Activated CD8-positive, alpha-beta memory T cell treated with anti-CD3 and anti-CD28 coated beads, Interleukin-2, amount 50 U/mL, for 24 hours (primary cell): ENCODE results near the gene TRDN.
"Not testable (repeated sequence)": the region's sequence is repeated elsewhere in the genome, so short reads cannot be mapped to it uniquely, and the experiment has no call there.

Experiments
- DNase-seq: peaks from one replicate; pipeline ENCODE4 v3.0.0-alpha.2; 2020; ENCODE audit errors: extremely low read depth

Gene TRDN

GRCh38 chr6:123306334-123306733 lies 330.4 kb downstream of the TRDN start:
- DNase-seq, result no peak

- no peak for DNase-seq
These were observed 341.1 kb downstream of the TRDN start for GRCh38 chr6:123295672-123296071.

- DNase-seq, result no peak
These were observed 341.6 kb downstream of the TRDN start for GRCh38 chr6:123295181-123295580.

GRCh38 chr6:123288649-123289048 lies 348.1 kb downstream of the TRDN start:
- DNase-seq, result no peak

GRCh38 chr6:123276546-123276980 lies 360.2 kb downstream of the TRDN start:
- no peak for DNase-seq

- DNase-seq, result no peak
These were observed 372.8 kb downstream of the TRDN start for GRCh38 chr6:123263981-123264380.

- no peak for DNase-seq
These were observed 396.1 kb downstream of the TRDN start for GRCh38 chr6:123240626-123241025.

GRCh38 chr6:123233336-123233735 lies 403.4 kb downstream of the TRDN start:
- no peak for DNase-seq

GRCh38 chr6:123227789-123228188 lies 409.0 kb downstream of the TRDN start:
- not testable (repeated sequence) for DNase-seq

- DNase-seq, result no peak
These were observed 410.4 kb downstream of the TRDN start for GRCh38 chr6:123226398-123226797.

- no peak for DNase-seq
These were observed 412.7 kb downstream of the TRDN start for GRCh38 chr6:123224077-123224476.

- no peak for DNase-seq
These were observed 413.3 kb downstream of the TRDN start for GRCh38 chr6:123223461-123223860.

- DNase-seq, result no peak
These were observed 421.5 kb downstream of the TRDN start for GRCh38 chr6:123215211-123215610.

GRCh38 chr6:123214433-123214832 lies 422.3 kb downstream of the TRDN start:
- DNase-seq, result no peak

GRCh38 chr6:123213921-123214320 lies 422.8 kb downstream of the TRDN start:
- DNase-seq, result no peak

- DNase-seq, result no peak
These were observed 424.8 kb downstream of the TRDN start for GRCh38 chr6:123211777-123212545.

GRCh38 chr6:123210645-123211044 lies 426.1 kb downstream of the TRDN start:
- DNase-seq, result no peak

GRCh38 chr6:123207967-123208510 lies 428.7 kb downstream of the TRDN start:
- DNase-seq, result no peak

GRCh38 chr6:123203928-123204327 lies 432.8 kb downstream of the TRDN start:
- no peak for DNase-seq

- no peak for DNase-seq
These were observed 434.8 kb downstream of the TRDN start for GRCh38 chr6:123201869-123202372.

- DNase-seq, result no peak
These were observed 443.5 kb downstream of the TRDN start for GRCh38 chr6:123193298-123193697.

- DNase-seq, result no peak
These were observed 446.9 kb downstream of the TRDN start for GRCh38 chr6:123189816-123190215.

- no peak for DNase-seq
These were observed 453.8 kb downstream of the TRDN start for GRCh38 chr6:123182998-123183397.
